OCI-LY1 (cell line): ENCODE measurements around the gene FRMD5.

Experiments used
- H2AFZ ChIP-seq: fragments of 200-600 bp; sonication (generic), shearing (Covaris generic); 2 replicates; pipeline ENCODE4 v1.6.0; 2014; ENCODE audit warnings: antibody characterized with exemption, mild to moderate bottlenecking, low read length
- H3F3A ChIP-seq: fragments of 200-600 bp; sonication (generic), shearing (Covaris generic); 2 replicates; pipeline ENCODE4 v1.6.0; 2014; ENCODE audit warnings: mild to moderate bottlenecking, antibody characterized with exemption, low read length, moderate library complexity; ENCODE audit not compliant: insufficient read depth
- H3K27ac ChIP-seq: fragments of 200-600 bp; sonication (generic); 2 replicates; pipeline ENCODE4 v1.5.1; 2014; ENCODE audit warnings: low read length, mixed run types, mild to moderate bottlenecking, low read depth; ENCODE audit not compliant: poor library complexity, severe bottlenecking
- H3K27me3 ChIP-seq: fragments of 200-600 bp; sonication (generic); 2 replicates; pipeline ENCODE4 v1.6.0; 2014; ENCODE audit warnings: antibody characterized with exemption, mild to moderate bottlenecking, low read length, moderate library complexity; ENCODE audit not compliant: insufficient read depth
- H3K36me3 ChIP-seq: fragments of 200-600 bp; sonication (generic); 2 replicates; pipeline ENCODE4 v1.6.1; 2014; ENCODE audit warnings: mild to moderate bottlenecking, antibody characterized with exemption, low read length, moderate library complexity, mixed read lengths; ENCODE audit not compliant: insufficient read depth
- H3K4me1 ChIP-seq: fragments of 200-600 bp; sonication (generic); 2 replicates; pipeline ENCODE4 v1.5.1; 2014; ENCODE audit warnings: mild to moderate bottlenecking, low read length, moderate library complexity; ENCODE audit not compliant: insufficient read depth, severe bottlenecking
- H3K4me2 ChIP-seq: fragments of 200-600 bp; sonication (generic), shearing (Covaris generic); 2 replicates; pipeline ENCODE4 v1.6.1; 2014; ENCODE audit warnings: low read length
- H3K4me3 ChIP-seq: fragments of 200-600 bp; sonication (generic); 2 replicates; pipeline ENCODE4 v1.5.1; 2014; ENCODE audit warnings: low read length, low read depth, mild to moderate bottlenecking, mixed read lengths; ENCODE audit not compliant: poor library complexity, severe bottlenecking
- H3K79me2 ChIP-seq: fragments of 200-600 bp; shearing (Covaris generic); 2 replicates; pipeline ENCODE4 v1.6.1; 2016; ENCODE audit warnings: mixed run types, low read length, mixed read lengths; ENCODE audit not compliant: insufficient read depth
- H3K9ac ChIP-seq: fragments of 200-600 bp; sonication (generic), shearing (Covaris generic); 2 replicates; pipeline ENCODE4 v1.6.1; 2014; ENCODE audit warnings: mild to moderate bottlenecking, low read length, mixed read lengths
- H3K9me2 ChIP-seq: fragments of 200-600 bp; sonication (generic), shearing (Covaris generic); 2 replicates; pipeline ENCODE4 v1.6.1; 2014; ENCODE audit warnings: low read depth, mild to moderate bottlenecking, low read length, mixed read lengths
- H3K9me3 ChIP-seq: fragments of 200-600 bp; shearing (Covaris generic); 2 replicates; pipeline ENCODE4 v1.6.1; 2014; ENCODE audit warnings: low read length, mixed read lengths
- H4K20me1 ChIP-seq: fragments of 200-600 bp; sonication (generic), shearing (Covaris generic); 2 replicates; pipeline ENCODE4 v1.6.0; 2016; ENCODE audit warnings: mild to moderate bottlenecking, low read length; ENCODE audit not compliant: insufficient read depth
- CTCF ChIP-seq: fragments of 200-600 bp; sonication (generic), shearing (Covaris generic); IDR thresholded peaks from 2 replicates; pipeline ENCODE4 v1.5.1; 2017; ENCODE audit warnings: mild to moderate bottlenecking, antibody characterized with exemption, low read length, moderate library complexity, mixed read lengths
- EZH2 ChIP-seq: fragments of 200-600 bp; sonication (generic), shearing (Covaris generic); IDR thresholded peaks from 2 replicates; pipeline ENCODE4 v1.8.0; 2017; ENCODE audit warnings: borderline replicate concordance, mixed run types, mild to moderate bottlenecking, antibody characterized with exemption, low read length, moderate library complexity, mixed read lengths

FRMD5 gene

GRCh38 chr15:43913941-43914340 lies 281.1 kb downstream of the FRMD5 start:
- H2AFZ ChIP-seq: no peak overlapping the region
- H3K27me3 ChIP-seq: no peaks in the 10 kb centered on the region
- no peaks in the 10 kb centered on the region for H3K9me3 ChIP-seq
- no peak overlapping the region for H3K4me2 ChIP-seq
- no peaks in the 10 kb centered on the region for H4K20me1 ChIP-seq
- TF ChIP-seq CTCF (no peak), EZH2 (no peak)
- H3K9ac ChIP-seq: no peak overlapping the region
- no peaks in the 10 kb centered on the region for H3K9me2 ChIP-seq
- H3K79me2 ChIP-seq: no peaks in the 10 kb centered on the region
- no peaks in the 10 kb centered on the region for H3K4me1 ChIP-seq
- H3K4me3 ChIP-seq: no peak overlapping the region
- H3K27ac ChIP-seq: no peak overlapping the region
- no peaks in the 10 kb centered on the region for H3K36me3 ChIP-seq
- no peaks in the 10 kb centered on the region for H3F3A ChIP-seq

DNA sequence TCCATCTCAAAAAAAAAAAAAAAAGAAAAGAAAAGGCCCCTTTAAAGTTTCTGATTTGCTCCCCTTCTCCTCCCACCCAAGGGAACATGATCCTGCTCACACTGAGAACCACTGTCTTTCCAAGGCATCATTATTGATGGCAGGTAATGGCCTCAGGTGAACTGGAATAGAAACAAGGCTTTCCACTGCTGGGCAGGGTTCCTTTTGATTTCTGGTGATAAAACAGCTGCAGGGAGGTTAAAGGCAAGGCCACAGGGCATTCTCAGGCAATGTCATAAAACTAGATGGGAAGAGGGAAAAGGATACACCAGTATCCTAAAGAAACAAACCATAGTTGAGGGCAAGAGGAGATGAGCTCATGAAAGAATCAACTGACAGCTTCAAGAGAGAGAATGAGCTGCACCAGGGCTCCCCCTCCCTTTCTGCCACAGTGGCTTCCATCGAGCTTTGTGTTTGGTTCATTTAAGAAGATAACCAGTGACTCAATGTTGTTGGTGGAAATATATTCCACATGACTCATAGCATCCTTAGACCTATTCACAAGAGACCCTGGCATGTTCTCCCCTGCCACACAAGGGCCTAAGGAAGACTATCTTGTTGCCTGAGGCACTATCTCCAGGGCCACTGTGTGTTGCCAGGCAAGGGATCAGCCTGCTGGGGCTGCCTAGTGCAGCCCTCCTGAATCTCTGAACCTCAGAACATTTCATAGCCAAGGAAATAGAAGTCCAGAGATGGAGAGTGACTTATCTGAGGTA lies 281.9 kb downstream of the FRMD5 start:
- no peaks in the 10 kb centered on the region for H3K9me3 ChIP-seq
- H3K36me3 ChIP-seq: no peaks in the 10 kb centered on the region
- no peaks in the 10 kb centered on the region for H3K9me2 ChIP-seq
- H3K4me3 ChIP-seq: no peak overlapping the region
- no peak overlapping the region for H3K4me2 ChIP-seq
- no peaks in the 10 kb centered on the region for H3K79me2 ChIP-seq
- H3K9ac ChIP-seq: no peak overlapping the region
- no peak overlapping the region for H3K27ac ChIP-seq
- TF ChIP-seq EZH2 (no peak), CTCF (no peak)
- H3K4me1 ChIP-seq: no peaks in the 10 kb centered on the region
- H3F3A ChIP-seq: no peaks in the 10 kb centered on the region
- H2AFZ ChIP-seq: no peak overlapping the region
- no peaks in the 10 kb centered on the region for H4K20me1 ChIP-seq
- no peaks in the 10 kb centered on the region for H3K27me3 ChIP-seq

DNA sequence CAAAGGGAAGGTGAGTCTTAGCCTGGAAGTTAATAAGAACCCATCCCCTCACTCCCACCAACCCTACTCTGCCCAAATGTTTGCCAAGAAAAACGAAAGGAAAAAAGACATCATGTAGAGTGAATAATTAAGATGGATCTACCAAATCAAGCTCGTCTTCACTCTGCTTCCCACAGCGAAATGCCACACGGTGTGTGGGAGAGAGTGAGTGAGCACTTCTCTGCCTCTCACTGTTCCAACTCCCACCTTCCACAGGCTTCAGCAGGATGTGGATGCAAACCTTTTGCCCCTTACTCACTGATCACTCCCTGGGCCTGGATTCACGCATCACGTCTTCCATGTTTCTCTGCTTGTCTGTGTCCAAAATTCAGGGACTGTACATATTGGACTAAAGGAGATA lies 282.9 kb downstream of the FRMD5 start:
- H2AFZ ChIP-seq: no peak overlapping the region
- no peak overlapping the region for H3K4me2 ChIP-seq
- no peak overlapping the region for H3K27ac ChIP-seq
- no peaks in the 10 kb centered on the region for H3K79me2 ChIP-seq
- no peaks in the 10 kb centered on the region for H3F3A ChIP-seq
- H3K4me3 ChIP-seq: no peak overlapping the region
- TF ChIP-seq EZH2 (no peak), CTCF (no peak)
- no peaks in the 10 kb centered on the region for H4K20me1 ChIP-seq
- H3K36me3 ChIP-seq: no peaks in the 10 kb centered on the region
- H3K27me3 ChIP-seq: no peaks in the 10 kb centered on the region
- H3K9me3 ChIP-seq: no peaks in the 10 kb centered on the region
- H3K9me2 ChIP-seq: no peaks in the 10 kb centered on the region
- H3K9ac ChIP-seq: no peak overlapping the region
- no peaks in the 10 kb centered on the region for H3K4me1 ChIP-seq
